ENCODE measurements around the gene FMO4.
"Not testable (repeated sequence)": the region's sequence is repeated elsewhere in the genome, so short reads cannot be mapped to it uniquely, and the experiment has no call there.

The FMO4 gene

DNA sequence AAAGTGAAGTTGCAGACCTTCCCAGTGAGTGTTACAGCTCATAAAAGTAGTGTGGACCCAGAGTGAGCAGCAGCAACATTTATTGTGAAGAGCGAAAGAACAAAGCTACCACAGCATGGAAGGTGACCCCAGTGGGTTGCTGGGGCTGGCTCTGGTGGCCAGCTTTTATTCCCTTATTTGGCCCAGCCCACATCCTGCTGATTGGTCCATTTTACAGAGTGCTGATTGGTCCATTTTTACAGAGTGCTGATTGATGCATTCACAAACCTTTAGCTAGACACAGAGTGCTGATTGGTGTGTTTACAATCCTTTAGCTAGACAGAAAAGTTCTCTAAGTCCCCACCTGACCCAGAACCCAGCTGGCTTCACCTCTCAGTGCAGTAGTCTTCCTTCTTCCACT, 76.8 kb downstream of the FMO4 start:
- not testable (repeated sequence) for DNase-seq (ENCODE audit: low spot score)

All from kidney capillary endothelial cell (primary cell).